Stimulated activated naive CD8-positive, alpha-beta T cell treated with anti-CD3 and anti-CD28 coated beads, Interleukin-15, amount 100 ng/mL, for 72 hours (primary cell): ENCODE results near the gene ARHGAP40.

Source experiments
- ATAC-seq: fragments of 150-1000 bp; cut with Tn5 transposase; 2 replicates; pipeline ENCODE4 v1.10.0; 2021; ENCODE audit warnings: mild to moderate bottlenecking, moderate library complexity
- DNase-seq, 2 donors: peaks; one replicate each; pipeline ENCODE4 v3.0.0; 2021 to 2022
- H3K27ac Mint-ChIP-seq, 2 donors: one replicate each; pipeline ENCODE4 v1.8.0; 2022; ENCODE audit warnings: mild to moderate bottlenecking in 2 of 2, mixed read lengths in 2 of 2, moderate library complexity in 2 of 2
- H3K27me3 Mint-ChIP-seq: one replicate; pipeline ENCODE4 v1.8.0; 2022; ENCODE audit warnings: mixed read lengths
- H3K4me1 Mint-ChIP-seq: one replicate; pipeline ENCODE4 v1.8.0; 2022; ENCODE audit warnings: mild to moderate bottlenecking, mixed read lengths
- H3K4me3 Mint-ChIP-seq, 2 donors: one replicate each; pipeline ENCODE4 v1.8.0; 2022; ENCODE audit warnings: mild to moderate bottlenecking in 2 of 2, mixed read lengths in 2 of 2, moderate library complexity in 1 of 2
- H3K9me3 Mint-ChIP-seq, 2 donors: one replicate each; pipeline ENCODE4 v1.8.0; 2022; ENCODE audit warnings: mixed read lengths in 2 of 2

Gene ARHGAP40

GRCh38 chr20:38625896-38626295 lies 24.3 kb downstream of the ARHGAP40 start:
- ATAC-seq: no peak
- Mint-ChIP-seq H3K4me1 (peaks cover 4% of the 10 kb centered on the region), H3K4me3 (no peak overlapping the region), H3K27ac (no peak overlapping the region), H3K9me3 (no peaks in the 10 kb centered on the region), H3K27me3 (peaks cover 4% of the 10 kb centered on the region)
- no peak for DNase-seq

DNA sequence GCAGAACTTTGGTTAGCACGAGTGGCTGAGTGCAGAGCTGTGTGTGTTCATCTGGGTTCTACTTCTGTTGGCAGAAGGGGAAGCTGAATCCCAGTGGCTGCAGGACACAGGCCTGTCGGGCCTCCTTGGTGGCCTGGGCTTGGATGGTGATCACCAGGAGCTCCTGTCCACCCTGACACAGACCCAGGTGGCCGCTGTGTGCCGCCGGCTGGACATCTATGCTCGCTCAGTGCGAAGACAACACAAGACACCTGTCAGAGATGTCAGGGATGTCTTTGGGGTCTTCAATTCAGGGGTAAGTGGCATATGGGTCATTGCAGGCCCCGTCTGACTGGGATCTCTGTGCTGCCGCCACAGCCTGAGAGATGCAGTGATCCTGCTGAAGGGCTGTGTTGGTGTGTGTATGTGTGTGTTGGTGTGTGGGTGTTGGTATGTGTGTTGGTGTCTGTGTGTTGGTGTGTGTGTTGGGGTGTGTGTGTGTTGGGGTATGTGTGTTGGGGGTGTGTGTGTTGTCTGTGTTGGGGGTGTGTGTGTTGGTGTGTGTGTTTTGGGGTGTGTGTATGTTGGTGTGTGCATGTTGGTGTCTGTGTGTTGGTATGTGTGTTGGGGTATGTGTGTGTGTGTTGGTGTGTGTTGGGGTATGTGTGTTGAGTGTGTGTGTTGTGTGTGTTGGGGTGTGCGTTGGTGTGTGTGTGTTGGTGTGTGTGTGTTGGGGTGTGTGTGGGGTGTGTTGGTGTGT lies 25.5 kb downstream of the ARHGAP40 start:
- Mint-ChIP-seq H3K4me3 (no peak overlapping the region), H3K4me1 (peaks cover 6% of the 10 kb centered on the region), H3K9me3 (no peaks in the 10 kb centered on the region), H3K27me3 (no peaks in the 10 kb centered on the region), H3K27ac (no peak overlapping the region)
- ATAC-seq: no peak
- DNase-seq: no peak

DNA sequence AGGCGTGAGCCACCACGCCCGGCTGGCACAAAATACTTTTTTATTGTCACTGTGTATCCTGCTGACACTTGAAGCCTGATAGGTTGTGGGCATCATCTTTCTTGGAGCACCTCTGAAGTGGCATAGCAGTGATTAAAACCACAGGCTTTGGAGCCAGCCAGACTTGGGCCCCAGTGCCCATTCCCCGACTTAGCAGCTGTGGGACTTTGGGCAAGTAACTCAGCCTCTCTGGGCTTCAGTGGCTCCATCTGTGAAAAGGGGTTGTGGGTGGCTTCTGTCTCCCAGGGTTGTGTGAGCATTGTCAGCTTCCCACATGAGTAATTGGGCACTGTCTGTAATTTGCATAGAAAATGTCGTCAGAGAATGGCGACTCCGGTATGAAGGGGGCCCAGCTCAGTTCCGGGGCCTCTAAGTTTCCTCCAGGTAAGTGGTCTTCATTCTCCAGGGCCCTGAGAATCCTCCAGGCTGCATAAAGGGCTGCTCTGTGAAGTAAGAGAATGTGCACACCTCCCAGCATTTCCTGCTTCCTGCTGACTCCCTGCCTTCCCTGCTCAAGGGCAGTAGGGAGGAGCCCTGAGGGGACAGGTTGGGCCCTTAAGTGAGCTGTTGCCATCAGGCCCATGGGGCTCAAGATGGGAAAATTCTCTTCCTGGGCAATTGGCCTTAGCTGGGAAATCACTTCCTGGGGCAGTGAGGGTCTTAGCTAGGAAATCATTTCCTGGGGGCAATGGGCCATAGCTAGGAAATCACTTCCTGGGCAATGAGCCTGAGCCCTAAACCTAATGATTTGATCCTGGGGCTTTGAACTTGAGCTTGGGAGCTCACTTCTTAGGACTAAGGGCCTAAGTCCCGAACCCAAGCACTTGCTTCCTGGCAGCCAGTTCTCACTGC lies 27.2 kb downstream of the ARHGAP40 start:
- peaks cover 11% of the 10 kb centered on the region for H3K4me1 Mint-ChIP-seq
- H3K27ac Mint-ChIP-seq: no peak overlapping the region
- no peak for ATAC-seq

DNA sequence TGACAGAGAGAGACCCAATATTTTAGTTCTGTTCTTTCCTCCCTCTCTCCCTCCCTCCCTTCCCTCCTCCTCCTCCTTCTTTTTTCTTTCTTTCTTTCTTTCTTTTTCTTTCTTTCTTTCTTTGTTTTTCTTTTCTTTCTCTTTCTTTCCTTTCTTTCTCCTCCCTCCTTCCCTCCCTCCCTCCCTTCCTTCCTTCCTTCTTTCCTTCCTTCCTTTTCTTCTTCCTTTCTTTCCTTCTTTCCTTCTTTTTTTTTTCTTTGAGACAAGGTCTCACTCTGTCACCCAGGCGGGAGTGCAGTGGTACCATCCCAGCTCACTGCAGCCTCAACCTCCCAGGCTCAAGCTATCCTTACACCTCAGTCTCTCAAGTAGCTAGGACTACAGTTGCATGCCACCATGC lies 28.4 kb downstream of the ARHGAP40 start:
- no peak for DNase-seq
- no peak overlapping the region for H3K4me3 Mint-ChIP-seq
- ATAC-seq: no peak
- no peaks in the 10 kb centered on the region for H3K9me3 Mint-ChIP-seq
- peak overlapping the region in 1 of 2 donors; percentile 91 for H3K27ac Mint-ChIP-seq
- peaks cover 11% of the 10 kb centered on the region for H3K4me1 Mint-ChIP-seq
- peaks cover 16% of the 10 kb centered on the region for H3K27me3 Mint-ChIP-seq

More for the DNA sequence above, 27.2 kb downstream of the ARHGAP40 start:
- DNase-seq: no peak
- Mint-ChIP-seq H3K9me3 (no peaks in the 10 kb centered on the region), H3K4me3 (no peak overlapping the region), H3K27me3 (peaks cover 6% of the 10 kb centered on the region)

DNA sequence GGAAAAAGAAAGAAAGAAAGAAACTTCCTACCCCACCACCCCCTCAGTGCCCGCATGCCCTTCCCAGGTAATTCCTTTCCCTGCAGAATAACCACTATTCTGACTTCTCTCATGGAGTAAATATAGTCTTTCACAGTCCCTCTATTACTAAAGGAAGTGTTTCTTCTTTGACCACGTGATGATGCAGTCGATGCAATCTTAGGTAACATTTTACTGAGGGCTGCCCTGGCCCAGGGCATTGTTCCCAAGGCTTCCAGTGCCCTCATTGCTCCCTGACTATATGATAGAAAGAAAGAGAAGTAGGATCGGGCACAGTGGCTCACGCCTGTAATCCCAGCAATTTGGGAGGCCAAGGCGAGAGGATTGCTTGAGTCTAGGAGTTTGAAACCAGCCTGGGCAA lies 29.1 kb downstream of the ARHGAP40 start:
- ATAC-seq (peak; percentile 67), DNase-seq (peak in 1 of 2 donors; percentile 23)
- Mint-ChIP-seq H3K9me3 (no peaks in the 10 kb centered on the region), H3K4me3 (no peak overlapping the region), H3K4me1 (peaks cover 11% of the 10 kb centered on the region), H3K27me3 (peaks cover 17% of the 10 kb centered on the region), H3K27ac (peak overlapping the region; percentile 91 to 93)

GRCh38 chr20:38631155-38632022 lies 29.8 kb downstream of the ARHGAP40 start:
- H3K27ac Mint-ChIP-seq: peak overlapping the region; percentile 91 to 93
- peaks cover 24% of the 10 kb centered on the region for H3K27me3 Mint-ChIP-seq
- H3K4me3 Mint-ChIP-seq: peak overlapping the region in 1 of 2 donors; percentile 9
- DNase-seq (no peak), ATAC-seq (no peak)
- H3K4me1 Mint-ChIP-seq: peaks cover 11% of the 10 kb centered on the region
- H3K9me3 Mint-ChIP-seq: no peaks in the 10 kb centered on the region

DNA sequence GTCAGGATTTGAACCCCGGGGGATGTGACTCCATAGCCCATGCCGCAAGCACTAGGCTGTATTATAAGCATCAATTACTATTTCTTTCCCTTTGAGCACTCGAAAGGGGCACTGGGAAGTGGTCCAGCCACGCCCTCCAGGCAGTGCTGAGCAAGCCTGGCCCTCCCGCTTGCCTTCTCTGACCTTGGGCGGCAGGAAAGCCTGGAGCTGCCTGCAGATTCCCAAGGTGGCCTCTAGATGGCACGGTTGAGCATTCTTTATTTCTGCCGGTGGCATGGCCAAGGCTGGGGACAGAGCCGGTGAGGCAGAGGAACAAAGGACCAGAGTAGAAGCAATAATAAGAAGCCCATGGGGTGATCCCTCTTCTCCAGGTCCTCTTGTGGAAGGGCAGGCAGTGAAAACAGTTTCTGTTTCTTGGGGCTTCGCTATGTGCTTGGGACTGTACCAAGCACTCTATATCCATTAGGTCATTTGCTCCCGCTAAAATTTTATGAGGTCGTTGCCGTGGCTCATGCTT lies 32.0 kb downstream of the ARHGAP40 start:
- ATAC-seq: peak; percentile 88
- H3K9me3 Mint-ChIP-seq: no peaks in the 10 kb centered on the region
- no peak overlapping the region for H3K27ac Mint-ChIP-seq
- H3K27me3 Mint-ChIP-seq: peaks cover 30% of the 10 kb centered on the region
- no peak overlapping the region for H3K4me3 Mint-ChIP-seq
- peak; percentile 60 to 64 for DNase-seq
- peaks cover 11% of the 10 kb centered on the region for H3K4me1 Mint-ChIP-seq

DNA sequence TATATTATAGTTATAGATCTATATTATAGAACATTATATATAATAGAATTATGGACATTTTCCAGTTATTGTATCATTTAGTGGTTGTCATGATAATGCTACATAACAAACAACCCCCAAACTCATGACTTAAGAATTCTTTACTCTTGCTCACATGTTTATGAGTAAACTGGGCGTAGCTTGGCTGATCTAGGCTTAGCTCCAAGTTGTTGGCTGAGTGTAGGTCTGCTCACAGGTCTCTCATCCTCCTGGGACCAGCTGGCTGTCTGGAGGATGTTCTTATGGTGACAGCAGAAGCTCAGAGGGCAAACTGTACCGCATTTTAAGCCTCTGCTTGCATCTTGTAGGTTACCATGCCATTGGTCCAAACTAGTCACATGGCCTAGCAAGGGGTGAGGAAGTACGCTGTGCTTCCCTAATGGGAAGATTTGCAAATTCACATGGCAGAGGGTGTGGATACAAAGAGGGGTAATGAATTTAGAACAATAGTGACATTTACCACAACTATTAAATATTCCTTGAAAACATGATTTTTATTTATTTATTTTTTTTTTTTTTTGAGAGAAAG lies 34.2 kb downstream of the ARHGAP40 start:
- ATAC-seq (no peak), DNase-seq (no peak)
- H3K4me3 Mint-ChIP-seq: no peak overlapping the region
- no peaks in the 10 kb centered on the region for H3K9me3 Mint-ChIP-seq
- peaks cover 44% of the 10 kb centered on the region for H3K27me3 Mint-ChIP-seq
- no peak overlapping the region for H3K27ac Mint-ChIP-seq
- peaks cover 8% of the 10 kb centered on the region for H3K4me1 Mint-ChIP-seq

GRCh38 chr20:38640521-38640920 lies 38.9 kb downstream of the ARHGAP40 start:
- H3K9me3 Mint-ChIP-seq: no peaks in the 10 kb centered on the region
- DNase-seq: no peak
- peaks cover 54% of the 10 kb centered on the region for H3K27me3 Mint-ChIP-seq
- peaks cover 9% of the 10 kb centered on the region for H3K4me1 Mint-ChIP-seq
- H3K27ac Mint-ChIP-seq: peak overlapping the region; percentile 46 to 53
- ATAC-seq: no peak
- H3K4me3 Mint-ChIP-seq: no peak overlapping the region

DNA sequence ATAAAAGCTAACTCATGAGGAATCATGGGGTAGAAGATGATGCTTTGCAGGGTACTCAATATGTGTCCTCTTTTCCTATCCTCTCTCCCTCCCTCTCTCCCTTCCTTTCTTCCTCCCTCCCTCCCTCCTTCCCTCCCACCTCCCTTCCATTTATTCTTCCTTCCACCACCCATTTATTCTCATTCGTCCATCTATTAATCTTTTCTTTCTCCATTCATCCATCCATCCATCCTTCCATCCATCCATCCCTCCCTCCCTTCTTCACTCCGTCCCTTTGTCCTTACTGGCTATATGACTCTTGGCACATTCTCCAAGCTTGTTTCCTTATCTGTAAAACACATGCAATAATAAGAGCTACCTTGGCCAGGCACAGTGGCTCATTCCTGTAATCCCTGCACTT lies 40.9 kb downstream of the ARHGAP40 start:
- no peaks in the 10 kb centered on the region for H3K9me3 Mint-ChIP-seq
- no peak for DNase-seq
- no peak overlapping the region for H3K4me3 Mint-ChIP-seq
- peaks cover 24% of the 10 kb centered on the region for H3K4me1 Mint-ChIP-seq
- ATAC-seq: no peak
- peaks cover 59% of the 10 kb centered on the region for H3K27me3 Mint-ChIP-seq
- H3K27ac Mint-ChIP-seq: no peak overlapping the region

GRCh38 chr20:38644588-38645260 lies 43.1 kb downstream of the ARHGAP40 start:
- Mint-ChIP-seq H3K9me3 (no peaks in the 10 kb centered on the region), H3K4me1 (peaks cover 24% of the 10 kb centered on the region), H3K4me3 (no peak overlapping the region), H3K27me3 (peaks cover 71% of the 10 kb centered on the region), H3K27ac (no peak overlapping the region)
- DNase-seq (no peak), ATAC-seq (no peak)

- Mint-ChIP-seq H3K4me3 (peak overlapping the region in 1 of 2 donors; percentile 84), H3K27me3 (peaks cover 65% of the 10 kb centered on the region)
- ATAC-seq: peak; percentile 62
These were observed 43.7 kb downstream of the ARHGAP40 start for GRCh38 chr20:38645351-38645750.

DNA sequence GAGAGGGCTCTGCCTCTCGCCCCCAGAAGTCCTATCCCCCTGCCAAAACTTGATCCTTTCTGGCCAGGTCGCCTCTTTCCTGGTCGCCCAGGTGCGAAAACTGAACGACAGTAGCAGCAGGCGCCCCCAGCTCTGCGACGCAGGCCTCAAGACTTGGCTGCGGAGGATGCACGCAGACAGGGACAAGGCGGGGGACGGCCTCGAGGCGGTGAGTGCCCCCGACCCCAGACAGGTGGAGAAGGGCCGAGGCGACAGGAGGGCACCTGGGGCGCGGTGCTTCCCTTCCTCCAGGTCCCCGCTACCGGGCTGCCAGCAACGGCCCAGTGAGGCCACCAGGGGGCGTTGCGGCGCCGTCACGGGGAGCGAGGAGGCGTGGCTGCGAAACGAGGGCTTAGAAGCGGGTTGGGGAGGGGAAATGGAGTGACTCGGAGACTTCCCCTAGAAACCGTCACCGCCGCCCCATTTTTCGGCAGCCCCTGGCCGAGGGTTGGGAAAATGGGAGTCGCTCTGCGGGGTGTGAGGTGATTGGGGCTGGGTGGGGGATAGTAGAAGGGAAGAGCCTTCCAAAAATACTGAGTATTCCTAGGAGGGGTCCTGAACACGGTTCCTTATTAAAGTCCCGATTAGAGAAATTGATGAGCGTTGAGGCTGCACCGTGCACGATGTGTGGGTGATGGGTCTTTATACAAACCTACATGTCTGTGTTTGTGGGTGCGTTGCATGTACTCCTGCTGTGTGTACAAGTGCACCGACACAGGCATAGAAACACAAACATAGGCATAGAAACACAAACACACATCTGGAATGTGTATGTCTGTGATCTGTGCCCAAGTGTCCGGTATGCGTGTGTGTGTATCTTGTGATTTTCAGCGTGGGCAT lies 44.6 kb downstream of the ARHGAP40 start:
- peak overlapping the region in 1 of 2 donors; percentile 82 for H3K27ac Mint-ChIP-seq
- peaks cover 24% of the 10 kb centered on the region for H3K4me1 Mint-ChIP-seq
- DNase-seq (peak; percentile 89 to 90), ATAC-seq (peak; percentile 91)
- H3K9me3 Mint-ChIP-seq: no peaks in the 10 kb centered on the region
- H3K4me3 Mint-ChIP-seq: peak overlapping the region; percentile 78 to 84
- peaks cover 56% of the 10 kb centered on the region for H3K27me3 Mint-ChIP-seq

More at GRCh38 chr20:38645351-38645750, 43.7 kb downstream of the ARHGAP40 start:
- no peak overlapping the region for H3K27ac Mint-ChIP-seq
- no peaks in the 10 kb centered on the region for H3K9me3 Mint-ChIP-seq
- DNase-seq: peak in 1 of 2 donors; percentile 11
- peaks cover 24% of the 10 kb centered on the region for H3K4me1 Mint-ChIP-seq
